Fibroblast of pulmonary artery (primary cell): ENCODE measurements around the gene LRRC23.

Source experiments
- DNase-seq: peaks from one replicate; pipeline ENCODE4 v3.0.0-alpha.2; 2010; ENCODE audit warnings: low read depth
- H3K4me3 ChIP-seq: replicated peaks from 2 replicates; pipeline ENCODE4 v1.5.1; 2011; ENCODE audit warnings: low read depth, mild to moderate bottlenecking, control low read depth, low read length, moderate library complexity
- CTCF ChIP-seq: IDR thresholded peaks from 2 replicates; pipeline ENCODE4 v1.5.1; 2011; ENCODE audit warnings: mild to moderate bottlenecking, control low read depth, low read length, inconsistent platforms; ENCODE audit errors: missing control alignments

LRRC23 gene

GRCh38 chr12:6959058-6959804 lies 54.6 kb downstream of the LRRC23 start:
- no peak overlapping the region for H3K4me3 ChIP-seq
- DNase-seq, result no peak
- TF ChIP-seq CTCF, result no peak

GRCh38 chr12:6959805-6960592 lies 55.4 kb downstream of the LRRC23 start:
- no peak for DNase-seq
- no peak for TF ChIP-seq CTCF
- H3K4me3 ChIP-seq, result no peak overlapping the region

GRCh38 chr12:6960593-6961277 lies 56.1 kb downstream of the LRRC23 start:
- no peak for TF ChIP-seq CTCF
- no peak overlapping the region for H3K4me3 ChIP-seq
- peak; percentile 48 for DNase-seq

- no peak overlapping the region for H3K4me3 ChIP-seq
- peak; percentile 35 for DNase-seq
- TF ChIP-seq CTCF, result no peak
Observed at GRCh38 chr12:6961278-6961694, 56.7 kb downstream of the LRRC23 start.

- peak; percentile 64 for TF ChIP-seq CTCF
- peak; percentile 77 for DNase-seq
- H3K4me3 ChIP-seq, result peak overlapping the region; percentile 6
Observed at GRCh38 chr12:6961695-6962284, 57.2 kb downstream of the LRRC23 start.

GRCh38 chr12:6962285-6963015 lies 57.8 kb downstream of the LRRC23 start:
- DNase-seq, result no peak
- no peak for TF ChIP-seq CTCF
- no peak overlapping the region for H3K4me3 ChIP-seq
